GM12872 (cell line): ENCODE data around the gene ELL.

ENCODE experiments used
- CTCF ChIP-seq: IDR thresholded peaks from 3 replicates; pipeline ENCODE4 v1.5.1; 2011; ENCODE audit warnings: low read depth, mild to moderate bottlenecking, low read length, moderate library complexity; ENCODE audit not compliant: insufficient read depth

The ELL gene

GRCh38 chr19:18467978-18468377 lies 53.9 kb downstream of the ELL start:
- TF ChIP-seq CTCF = no peak

GRCh38 chr19:18466354-18466753 lies 55.5 kb downstream of the ELL start:
- TF ChIP-seq CTCF = no peak

GRCh38 chr19:18465964-18466339 lies 55.9 kb downstream of the ELL start:
- TF ChIP-seq CTCF = no peak

DNA sequence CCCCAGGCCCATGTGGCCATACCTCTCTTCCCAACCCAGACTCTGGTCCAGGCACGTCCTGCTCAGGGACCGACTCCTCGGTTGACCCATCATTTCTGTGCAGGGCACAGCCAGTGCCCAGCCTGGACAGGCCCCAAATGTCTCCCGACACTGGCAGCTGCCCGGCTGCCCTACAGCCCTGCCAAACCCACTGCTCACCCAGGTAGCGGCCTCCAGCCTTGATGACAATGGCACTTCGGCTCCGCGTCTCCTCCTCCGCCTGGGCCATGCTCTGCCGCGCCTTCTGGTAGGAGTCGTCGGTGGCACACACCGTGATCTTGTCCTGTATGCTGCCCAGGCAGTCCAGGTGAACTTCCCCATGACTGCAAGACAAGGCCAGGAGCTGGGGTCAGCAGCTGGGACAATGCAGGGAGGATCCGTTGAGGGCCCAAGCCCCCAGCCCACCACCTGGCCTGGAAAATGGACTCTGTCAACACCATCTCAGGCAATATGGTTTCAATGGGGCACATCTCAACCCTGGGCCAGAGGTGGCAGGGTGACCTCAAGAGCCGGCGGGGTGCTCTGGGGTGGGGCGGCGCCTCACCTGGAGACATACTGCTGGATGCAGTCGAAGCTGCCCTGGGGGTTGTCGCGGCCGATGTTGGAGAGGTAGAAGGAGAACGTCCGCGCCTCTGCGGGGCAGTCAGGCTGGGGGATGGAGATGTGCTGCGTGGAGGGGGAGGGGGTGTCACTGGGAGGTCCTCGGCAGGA lies 56.5 kb downstream of the ELL start:
- no peak for TF ChIP-seq CTCF

DNA sequence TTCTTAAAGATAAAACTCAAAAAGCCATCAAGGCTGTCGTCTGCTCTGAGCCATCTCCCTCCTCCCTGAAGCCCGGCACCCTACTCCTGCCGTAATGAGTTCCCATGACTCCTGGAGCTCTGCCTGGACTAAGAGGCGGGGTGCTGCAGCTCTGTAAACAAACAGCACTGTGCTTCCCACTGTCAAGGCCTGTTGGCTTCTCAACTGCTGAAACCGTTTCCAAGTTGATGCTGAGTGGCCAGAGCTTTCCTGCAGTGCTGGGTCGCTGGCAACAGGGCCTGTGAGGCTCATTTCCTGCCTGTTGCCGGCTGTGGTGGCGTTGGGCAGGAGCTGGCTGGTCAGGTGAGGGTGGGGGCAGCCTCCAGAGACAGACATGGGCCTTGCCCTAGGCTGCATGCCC lies 57.2 kb downstream of the ELL start:
- TF ChIP-seq CTCF = no peak

DNA sequence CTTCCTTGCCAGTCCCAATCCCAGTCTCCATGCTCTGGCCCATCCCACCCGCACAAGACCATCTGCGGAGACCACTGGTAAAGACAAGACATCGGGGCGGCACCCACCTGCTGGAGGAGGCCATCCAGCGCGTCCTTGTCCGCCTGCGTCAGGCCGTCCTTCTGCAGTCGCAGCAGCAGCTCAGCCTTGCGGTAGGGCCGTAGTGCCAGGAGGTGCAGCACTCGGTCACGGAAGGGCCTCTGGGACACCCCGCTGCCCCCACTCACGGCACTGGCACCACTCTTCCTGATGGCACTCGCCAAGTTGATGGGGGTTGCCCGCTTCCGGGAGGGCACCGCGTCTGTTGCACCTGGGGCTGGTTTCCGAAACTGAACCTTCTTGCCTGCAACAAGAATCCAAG lies 60.4 kb downstream of the ELL start:
- no peak for TF ChIP-seq CTCF

GRCh38 chr19:18460900-18461299 lies 61.0 kb downstream of the ELL start:
- no peak for TF ChIP-seq CTCF
